Measurements from ENCODE around the gene ZDHHC6.
"Not testable (repeated sequence)": the region's sequence is repeated elsewhere in the genome, so short reads cannot be mapped to it uniquely, and the experiment has no call there.

The ZDHHC6 gene

GRCh38 chr10:112441520-112441919, 5.2 kb downstream of the ZDHHC6 start:
- no peak for DNase-seq

GRCh38 chr10:112438356-112438755, 8.4 kb downstream of the ZDHHC6 start:
- DNase-seq, result no peak

- peak; percentile 29 for DNase-seq
These were observed 11.6 kb downstream of the ZDHHC6 start for GRCh38 chr10:112434988-112435619.

- DNase-seq, result no peak
These were observed 13.6 kb downstream of the ZDHHC6 start for GRCh38 chr10:112433136-112433535.

GRCh38 chr10:112429654-112430230, 17.0 kb downstream of the ZDHHC6 start:
- DNase-seq, result no peak

GRCh38 chr10:112429147-112429546, 17.6 kb downstream of the ZDHHC6 start:
- no peak for DNase-seq

GRCh38 chr10:112426111-112426510, 20.6 kb downstream of the ZDHHC6 start:
- DNase-seq, result no peak

- no peak for DNase-seq
These were observed 22.1 kb downstream of the ZDHHC6 start for GRCh38 chr10:112424651-112425050.

GRCh38 chr10:112421731-112422130, 25.0 kb downstream of the ZDHHC6 start:
- DNase-seq, result no peak

- no peak for DNase-seq
These were observed 34.0 kb downstream of the ZDHHC6 start for GRCh38 chr10:112412696-112413095.

GRCh38 chr10:112409755-112410154, 37.0 kb downstream of the ZDHHC6 start:
- no peak for DNase-seq

- DNase-seq, result no peak
These were observed 37.4 kb downstream of the ZDHHC6 start for GRCh38 chr10:112409299-112409698.

- no peak for DNase-seq
These were observed 39.0 kb downstream of the ZDHHC6 start for GRCh38 chr10:112407696-112408095.

GRCh38 chr10:112406806-112407205, 39.9 kb downstream of the ZDHHC6 start:
- DNase-seq, result not testable (repeated sequence)

GRCh38 chr10:112404617-112405016, 42.1 kb downstream of the ZDHHC6 start:
- DNase-seq, result peak; percentile 8

- DNase-seq, result no peak
These were observed 43.8 kb downstream of the ZDHHC6 start for GRCh38 chr10:112402917-112403316.

GRCh38 chr10:112397592-112397991, 49.1 kb downstream of the ZDHHC6 start:
- DNase-seq, result no peak

GRCh38 chr10:112395809-112396530, 50.7 kb downstream of the ZDHHC6 start:
- no peak for DNase-seq

GRCh38 chr10:112394475-112394875, 52.2 kb downstream of the ZDHHC6 start:
- DNase-seq, result no peak

GRCh38 chr10:112393827-112394226, 52.9 kb downstream of the ZDHHC6 start:
- DNase-seq, result no peak

GRCh38 chr10:112393341-112393740, 53.4 kb downstream of the ZDHHC6 start:
- no peak for DNase-seq

GRCh38 chr10:112390125-112390703, 56.5 kb downstream of the ZDHHC6 start:
- no peak for DNase-seq

- peak; percentile 71 for DNase-seq
These were observed 57.4 kb downstream of the ZDHHC6 start for GRCh38 chr10:112389271-112389822.

GRCh38 chr10:112388548-112388947, 58.2 kb downstream of the ZDHHC6 start:
- DNase-seq, result no peak

All from EL (cell line).